Suprapubic skin (tissue), 3 donors: ENCODE data around the gene DNAH14.

Experiments
- CTCF ChIP-seq, 2 donors: fragments of 200-600 bp in 1 of 2; fragments of 450-650 bp in 1 of 2; sonication (generic) in 1 of 2; IDR thresholded peaks; one replicate each; pipeline ENCODE4 v1.5.1; 2016 to 2019; ENCODE audit warnings: antibody characterized with exemption in 2 of 2, mild to moderate bottlenecking in 1 of 2, moderate library complexity in 1 of 2
- EP300 ChIP-seq: sonication (generic); formaldehyde crosslinking; IDR thresholded peaks from one replicate; pipeline ENCODE4 v1.6.1; 2017; ENCODE audit warnings: antibody characterized with exemption

GRCh38 chr1:225368036-225368552, 438.6 kb downstream of the DNAH14 start:
- no peak for TF ChIP-seq CTCF (IDR thresholded peaks at IDR 0.05)
- TF ChIP-seq EP300, result no peak
